Measurements from ENCODE around the gene ABLIM1. TPM values are rescaled to one million over a fixed set of nuclear protein-coding genes. Genes with fewer than 3 reads are reported as not detected.

The ABLIM1 gene
- total and polyA plus RNA-seq, 2 donors (not counting 1 experiment from before 2014, with no cell fraction given), result 5.3 to 13.6 TPM

DNA sequence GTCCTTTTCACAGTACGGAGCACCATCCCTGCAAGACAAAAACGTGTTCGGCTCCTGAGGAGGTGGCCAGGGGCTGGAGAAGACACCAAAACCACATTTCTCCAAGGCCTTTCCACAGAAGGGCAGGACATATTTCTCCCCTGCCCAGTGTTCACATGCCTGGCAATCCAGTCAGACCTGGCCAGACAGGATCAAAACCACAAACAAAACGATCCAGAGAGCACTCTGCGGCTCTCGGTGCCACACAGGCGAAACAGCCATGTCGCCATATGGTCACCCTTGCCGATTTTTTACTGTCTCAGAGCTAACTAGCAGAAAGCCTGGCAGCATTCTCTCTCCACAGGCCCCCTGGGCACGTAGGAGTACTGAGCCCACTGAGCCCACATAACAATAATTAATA, 113.0 kb downstream of the ABLIM1 start:
- no peaks in the 10 kb centered on the region for H3K36me3 ChIP-seq (ENCODE audit: control insufficient read depth, insufficient read depth, low read length)
- DNase-seq (ENCODE audit: low read depth in 2 of 2), result peak in 1 of 2 donors; percentile 30
- H3K27me3 ChIP-seq (ENCODE audit: control insufficient read depth, insufficient read depth, low read length), result peaks cover 2% of the 10 kb centered on the region

GRCh38 chr10:114544045-114544659, 113.9 kb downstream of the ABLIM1 start:
- no peak for TF ChIP-seq EZH2 (IDR thresholded peaks at IDR 0.05; ENCODE audit: low read length, missing control alignments)
- TF ChIP-seq, protein P1, sequence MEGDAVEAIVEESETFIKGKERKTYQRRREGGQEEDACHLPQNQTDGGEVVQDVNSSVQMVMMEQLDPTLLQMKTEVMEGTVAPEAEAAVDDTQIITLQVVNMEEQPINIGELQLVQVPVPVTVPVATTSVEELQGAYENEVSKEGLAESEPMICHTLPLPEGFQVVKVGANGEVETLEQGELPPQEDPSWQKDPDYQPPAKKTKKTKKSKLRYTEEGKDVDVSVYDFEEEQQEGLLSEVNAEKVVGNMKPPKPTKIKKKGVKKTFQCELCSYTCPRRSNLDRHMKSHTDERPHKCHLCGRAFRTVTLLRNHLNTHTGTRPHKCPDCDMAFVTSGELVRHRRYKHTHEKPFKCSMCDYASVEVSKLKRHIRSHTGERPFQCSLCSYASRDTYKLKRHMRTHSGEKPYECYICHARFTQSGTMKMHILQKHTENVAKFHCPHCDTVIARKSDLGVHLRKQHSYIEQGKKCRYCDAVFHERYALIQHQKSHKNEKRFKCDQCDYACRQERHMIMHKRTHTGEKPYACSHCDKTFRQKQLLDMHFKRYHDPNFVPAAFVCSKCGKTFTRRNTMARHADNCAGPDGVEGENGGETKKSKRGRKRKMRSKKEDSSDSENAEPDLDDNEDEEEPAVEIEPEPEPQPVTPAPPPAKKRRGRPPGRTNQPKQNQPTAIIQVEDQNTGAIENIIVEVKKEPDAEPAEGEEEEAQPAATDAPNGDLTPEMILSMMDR (conservative IDR thresholded peaks at IDR 0.05 in 1 of 2, IDR thresholded peaks at IDR 0.05 in 1 of 2; ENCODE audit: low read depth in 1 of 2, low read length in 2 of 2), result no peak
- H2AFZ ChIP-seq (ENCODE audit: low read length), result no peak overlapping the region

More for the DNA sequence above, 113.0 kb downstream of the ABLIM1 start:
- Histone ChIP-seq H3K4me1 (ENCODE audit: control insufficient read depth, extremely low read depth, insufficient read depth, low read length) (peaks cover 7% of the 10 kb centered on the region), H3K79me2 (ENCODE audit: control insufficient read depth, insufficient read depth, low read length) (no peaks in the 10 kb centered on the region), H3K4me2 (ENCODE audit: extremely low read depth, insufficient read depth, low read length) (no peak overlapping the region), H3K9me3 (ENCODE audit: control insufficient read depth, insufficient read depth, low read depth, low read length) (no peaks in the 10 kb centered on the region), H3K27ac (ENCODE audit: insufficient read depth, low read length) (no peak overlapping the region), H2AFZ (ENCODE audit: low read length) (no peak overlapping the region), H3K4me3 (replicated peaks in 1 of 4; ENCODE audit: control extremely low read depth in 1 of 4, insufficient read depth in 1 of 4, low read depth in 3 of 4, low read length in 4 of 4) (no peak overlapping the region), H3K9ac (ENCODE audit: insufficient read depth, low read length) (no peak overlapping the region), H4K20me1 (ENCODE audit: control insufficient read depth, extremely low read depth, insufficient read depth, low read length) (no peaks in the 10 kb centered on the region)
- TF ChIP-seq, protein P1 (conservative IDR thresholded peaks at IDR 0.05 in 1 of 2, IDR thresholded peaks at IDR 0.05 in 1 of 2; ENCODE audit: low read depth in 1 of 2, low read length in 2 of 2), result no peak
- no peak for TF ChIP-seq EZH2 (IDR thresholded peaks at IDR 0.05; ENCODE audit: low read length, missing control alignments)

DNA sequence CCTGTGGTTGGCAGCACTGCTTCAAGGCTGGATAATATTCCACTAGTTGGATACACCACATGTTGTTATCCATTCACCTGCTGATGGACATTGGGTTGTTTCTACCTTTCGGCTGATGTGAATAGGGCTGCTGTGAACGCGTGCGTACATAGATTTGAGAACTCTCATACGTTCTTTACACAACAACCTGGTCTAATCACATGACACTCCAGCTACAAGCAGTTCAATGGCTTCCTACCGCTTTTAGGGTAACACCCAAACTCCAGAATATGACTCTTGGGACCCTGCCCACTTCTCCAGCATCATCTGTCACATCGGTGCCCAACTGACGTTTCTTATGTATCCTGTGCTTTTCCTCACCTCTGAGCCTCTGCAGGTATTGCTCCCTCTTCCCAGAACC, 114.6 kb downstream of the ABLIM1 start:
- DNase-seq (ENCODE audit: low read depth in 2 of 2), result no peak

More at GRCh38 chr10:114544045-114544659, 113.9 kb downstream of the ABLIM1 start:
- Histone ChIP-seq H3K4me2 (ENCODE audit: extremely low read depth, insufficient read depth, low read length) (no peak overlapping the region), H3K4me3 (replicated peaks in 1 of 4; ENCODE audit: control extremely low read depth in 1 of 4, insufficient read depth in 1 of 4, low read depth in 3 of 4, low read length in 4 of 4) (no peak overlapping the region), H4K20me1 (ENCODE audit: control insufficient read depth, extremely low read depth, insufficient read depth, low read length) (no peaks in the 10 kb centered on the region), H3K9ac (ENCODE audit: insufficient read depth, low read length) (no peak overlapping the region), H3K27ac (ENCODE audit: insufficient read depth, low read length) (no peak overlapping the region), H3K9me3 (ENCODE audit: control insufficient read depth, insufficient read depth, low read depth, low read length) (no peaks in the 10 kb centered on the region), H3K27me3 (ENCODE audit: control insufficient read depth, insufficient read depth, low read length) (peaks cover 2% of the 10 kb centered on the region), H3K4me1 (ENCODE audit: control insufficient read depth, extremely low read depth, insufficient read depth, low read length) (peaks cover 7% of the 10 kb centered on the region), H3K36me3 (ENCODE audit: control insufficient read depth, insufficient read depth, low read length) (no peaks in the 10 kb centered on the region), H3K79me2 (ENCODE audit: control insufficient read depth, insufficient read depth, low read length) (no peaks in the 10 kb centered on the region)
- DNase-seq (ENCODE audit: low read depth in 2 of 2), result no peak

More for the DNA sequence above, 114.6 kb downstream of the ABLIM1 start:
- H4K20me1 ChIP-seq (ENCODE audit: control insufficient read depth, extremely low read depth, insufficient read depth, low read length), result no peaks in the 10 kb centered on the region
- no peaks in the 10 kb centered on the region for H3K36me3 ChIP-seq (ENCODE audit: control insufficient read depth, insufficient read depth, low read length)
- no peak overlapping the region for H3K4me2 ChIP-seq (ENCODE audit: extremely low read depth, insufficient read depth, low read length)
- H3K27me3 ChIP-seq (ENCODE audit: control insufficient read depth, insufficient read depth, low read length), result peaks cover 2% of the 10 kb centered on the region
- H3K79me2 ChIP-seq (ENCODE audit: control insufficient read depth, insufficient read depth, low read length), result no peaks in the 10 kb centered on the region
- H3K4me1 ChIP-seq (ENCODE audit: control insufficient read depth, extremely low read depth, insufficient read depth, low read length), result peaks cover 7% of the 10 kb centered on the region
- H3K9ac ChIP-seq (ENCODE audit: insufficient read depth, low read length), result no peak overlapping the region
- H3K4me3 ChIP-seq (replicated peaks in 1 of 4; ENCODE audit: control extremely low read depth in 1 of 4, insufficient read depth in 1 of 4, low read depth in 3 of 4, low read length in 4 of 4), result no peak overlapping the region
- no peaks in the 10 kb centered on the region for H3K9me3 ChIP-seq (ENCODE audit: control insufficient read depth, insufficient read depth, low read depth, low read length)
- H2AFZ ChIP-seq (ENCODE audit: low read length), result no peak overlapping the region
- TF ChIP-seq, protein P1 (conservative IDR thresholded peaks at IDR 0.05 in 1 of 2, IDR thresholded peaks at IDR 0.05 in 1 of 2; ENCODE audit: low read depth in 1 of 2, low read length in 2 of 2), result no peak
- TF ChIP-seq EZH2 (IDR thresholded peaks at IDR 0.05; ENCODE audit: low read length, missing control alignments), result no peak
- no peak overlapping the region for H3K27ac ChIP-seq (ENCODE audit: insufficient read depth, low read length)

All from fibroblast of lung (primary cell).